Measurements from ENCODE around the gene AFF4.

Gene AFF4

GRCh38 chr5:132825834-132826391, 137.5 kb downstream of the AFF4 start:
- ATAC-seq (ENCODE audit: low read depth) (no peak), DNase-seq (ENCODE audit: low spot score) (no peak)
- no peak for TF ChIP-seq CTCF (IDR thresholded peaks at IDR 0.05; ENCODE audit: poor library complexity, severe bottlenecking)
- no peak overlapping the region for H3K4me3 ChIP-seq (ENCODE audit: severe bottlenecking)
- no peaks in the 10 kb centered on the region for H3K27me3 ChIP-seq (ENCODE audit: insufficient read depth, poor library complexity, severe bottlenecking)
- H3K27ac ChIP-seq (ENCODE audit: poor library complexity, severe bottlenecking), result no peak overlapping the region
- H3K36me3 ChIP-seq (ENCODE audit: low read depth), result no peaks in the 10 kb centered on the region
- no peaks in the 10 kb centered on the region for H3K4me1 ChIP-seq (ENCODE audit: insufficient read depth, poor library complexity, severe bottlenecking)
- H3K9me3 ChIP-seq (ENCODE audit: severe bottlenecking), result no peaks in the 10 kb centered on the region
